ENCODE measurements around the gene STIM1.

The STIM1 gene

DNA sequence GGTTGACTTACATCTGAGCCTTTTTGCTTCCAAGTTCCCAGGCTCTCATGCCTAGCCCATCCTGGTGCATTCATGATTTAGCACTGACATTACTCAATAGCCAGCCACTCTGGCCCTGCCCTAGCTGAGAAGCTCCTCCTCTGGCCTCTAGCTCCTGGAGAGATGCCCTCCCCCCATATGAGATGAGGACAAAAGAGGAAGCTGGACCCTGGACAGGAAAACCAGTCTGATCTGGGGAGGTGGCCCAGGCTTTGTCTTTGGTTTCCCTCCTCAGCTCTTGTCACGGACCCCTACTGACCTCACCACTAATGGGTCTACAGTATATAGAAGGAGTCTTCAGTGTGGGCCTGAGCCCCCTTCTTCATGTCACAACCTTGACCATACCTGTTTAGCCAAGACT lies 17.7 kb upstream of the STIM1 start:
- Histone ChIP-seq H3K27me3 (ENCODE audit: insufficient read depth, low read length, poor library complexity) (no peaks in the 10 kb centered on the region), H3K4me2 (ENCODE audit: low read length) (no peak overlapping the region), H3K79me2 (ENCODE audit: control insufficient read depth, insufficient read depth, low read length) (peaks cover 37% of the 10 kb centered on the region), H3K4me1 (ENCODE audit: control insufficient read depth, low read depth, low read length) (peaks cover 28% of the 10 kb centered on the region), H3K27ac (ENCODE audit: low read depth, low read length) (no peak overlapping the region), H2BK120ac (ENCODE audit: low read depth, low read length) (no peak overlapping the region), H3K9ac (ENCODE audit: low read length) (no peak overlapping the region), H3K36me3 (ENCODE audit: control insufficient read depth, insufficient read depth, low read length) (no peaks in the 10 kb centered on the region), H3K4me3 (ENCODE audit: low read length) (no peak overlapping the region), H4K8ac (ENCODE audit: low read depth, low read length) (no peak overlapping the region), H3K18ac (ENCODE audit: low read length) (no peak overlapping the region), H2AK5ac (ENCODE audit: low read length) (no peak overlapping the region), H4K5ac (ENCODE audit: low read length) (no peak overlapping the region), H3K56ac (ENCODE audit: low read length) (no peak overlapping the region), H3K79me1 (ENCODE audit: low read length) (peaks cover 45% of the 10 kb centered on the region), H3K4ac (ENCODE audit: low read depth, low read length) (no peak overlapping the region), H3K23ac (ENCODE audit: low read length) (peak overlapping the region; percentile 48), H2BK15ac (replicated peaks; ENCODE audit: low read depth) (no peak overlapping the region), H2BK5ac (ENCODE audit: low read length) (no peak overlapping the region)
- DNase-seq, result no peak
- WGBS (ENCODE audit: extremely low coverage, insufficient coverage, low lambda C conversion rate), result no CpG with 5 or more reads among the region's 1 CpG

DNA sequence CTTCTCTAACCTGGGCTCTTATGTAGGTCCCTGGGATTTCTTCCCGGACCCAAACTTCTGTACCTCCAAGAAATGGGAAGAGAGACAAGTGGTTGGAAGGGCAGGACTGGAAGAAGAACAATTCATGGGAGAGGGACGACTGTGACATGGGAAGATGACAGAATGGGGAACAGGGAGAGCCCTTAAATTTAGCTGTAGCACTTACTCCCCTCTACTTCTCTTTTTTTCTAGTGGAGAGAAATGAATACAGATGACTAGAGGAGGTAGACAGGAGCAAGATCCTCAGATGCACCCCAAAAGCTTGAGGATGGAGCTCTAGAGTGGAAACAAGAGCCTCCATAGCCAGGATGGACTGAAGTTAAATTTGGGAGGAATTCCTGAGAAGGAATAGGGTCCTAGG lies 17.0 kb upstream of the STIM1 start:
- peaks cover 28% of the 10 kb centered on the region for H3K4me1 ChIP-seq (ENCODE audit: control insufficient read depth, low read depth, low read length)
- no peak overlapping the region for H3K9ac ChIP-seq (ENCODE audit: low read length)
- H4K8ac ChIP-seq (ENCODE audit: low read depth, low read length), result no peak overlapping the region
- no peak overlapping the region for H3K56ac ChIP-seq (ENCODE audit: low read length)
- peaks cover 34% of the 10 kb centered on the region for H3K79me2 ChIP-seq (ENCODE audit: control insufficient read depth, insufficient read depth, low read length)
- no peak overlapping the region for H2BK15ac ChIP-seq (replicated peaks; ENCODE audit: low read depth)
- DNase-seq, result no peak
- no peak overlapping the region for H2BK5ac ChIP-seq (ENCODE audit: low read length)
- H3K4me3 ChIP-seq (ENCODE audit: low read length), result no peak overlapping the region
- H3K4me2 ChIP-seq (ENCODE audit: low read length), result no peak overlapping the region
- no CpG with 5 or more reads among the region's 2 CpGs for WGBS (ENCODE audit: extremely low coverage, insufficient coverage, low lambda C conversion rate)
- no peak overlapping the region for H4K5ac ChIP-seq (ENCODE audit: low read length)
- no peak overlapping the region for H2BK120ac ChIP-seq (ENCODE audit: low read depth, low read length)
- no peak overlapping the region for H3K23ac ChIP-seq (ENCODE audit: low read length)
- no peaks in the 10 kb centered on the region for H3K36me3 ChIP-seq (ENCODE audit: control insufficient read depth, insufficient read depth, low read length)
- H3K27me3 ChIP-seq (ENCODE audit: insufficient read depth, low read length, poor library complexity), result no peaks in the 10 kb centered on the region
- H3K27ac ChIP-seq (ENCODE audit: low read depth, low read length), result no peak overlapping the region
- no peak overlapping the region for H2AK5ac ChIP-seq (ENCODE audit: low read length)
- H3K18ac ChIP-seq (ENCODE audit: low read length), result no peak overlapping the region
- H3K79me1 ChIP-seq (ENCODE audit: low read length), result peaks cover 42% of the 10 kb centered on the region
- H3K4ac ChIP-seq (ENCODE audit: low read depth, low read length), result no peak overlapping the region

DNA sequence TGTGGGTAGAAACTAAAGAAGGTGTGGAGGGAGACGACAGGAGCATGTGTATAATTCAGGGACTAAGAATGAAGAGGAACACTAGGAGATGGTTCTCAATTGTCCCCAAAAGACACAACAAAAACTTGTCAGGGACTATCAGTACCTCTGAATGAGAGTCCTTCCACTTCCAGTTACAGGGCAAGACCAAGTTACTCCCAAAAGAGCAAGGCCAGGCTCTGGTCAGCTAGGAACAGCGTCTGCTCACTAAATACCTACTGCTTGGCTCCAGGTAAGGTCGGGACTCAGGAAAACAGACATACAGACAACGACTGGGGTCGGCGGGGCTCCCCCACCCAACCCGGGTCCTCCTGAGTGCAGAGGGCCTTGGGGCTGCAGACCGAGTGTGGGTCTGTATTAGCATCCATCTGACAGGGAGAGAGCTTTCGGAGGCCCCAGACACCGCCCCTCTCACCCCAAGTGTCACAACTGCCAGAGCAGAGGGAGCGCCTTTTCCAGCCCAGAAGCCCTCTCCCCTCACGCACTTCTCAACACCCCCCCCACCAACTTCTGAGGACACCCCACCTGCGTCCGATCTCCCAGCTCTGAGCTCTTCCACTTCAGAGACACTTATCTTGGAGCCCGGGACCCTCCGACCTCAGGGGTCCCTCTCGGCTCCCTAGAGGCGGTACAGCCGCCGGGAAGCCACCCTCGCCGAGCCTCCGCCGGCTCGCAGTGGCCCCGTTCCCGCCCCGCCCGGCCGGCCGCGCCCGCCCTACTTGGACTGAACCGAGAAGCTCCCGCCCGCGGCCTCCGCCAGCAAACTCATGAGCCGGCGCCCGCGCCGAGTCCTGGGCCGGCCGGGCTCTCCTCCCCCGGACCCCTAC lies 15.2 kb upstream of the STIM1 start:
- WGBS (ENCODE audit: extremely low coverage, insufficient coverage, low lambda C conversion rate), result no CpG with 5 or more reads among the region's 46 CpGs
- Histone ChIP-seq H3K4me3 (ENCODE audit: low read length) (peak overlapping the region; percentile 65), H4K8ac (ENCODE audit: low read depth, low read length) (peak overlapping the region; percentile 95), H3K4me1 (ENCODE audit: control insufficient read depth, low read depth, low read length) (peaks cover 22% of the 10 kb centered on the region), H3K27me3 (ENCODE audit: insufficient read depth, low read length, poor library complexity) (no peaks in the 10 kb centered on the region), H4K5ac (ENCODE audit: low read length) (no peak overlapping the region), H3K27ac (ENCODE audit: low read depth, low read length) (peak overlapping the region; percentile 42), H3K23ac (ENCODE audit: low read length) (no peak overlapping the region), H3K4me2 (ENCODE audit: low read length) (peak overlapping the region; percentile 79), H2BK5ac (ENCODE audit: low read length) (no peak overlapping the region), H2AK5ac (ENCODE audit: low read length) (no peak overlapping the region), H3K36me3 (ENCODE audit: control insufficient read depth, insufficient read depth, low read length) (no peaks in the 10 kb centered on the region), H2BK15ac (replicated peaks; ENCODE audit: low read depth) (no peak overlapping the region), H3K9ac (ENCODE audit: low read length) (peak overlapping the region; percentile 87), H2BK120ac (ENCODE audit: low read depth, low read length) (no peak overlapping the region), H3K56ac (ENCODE audit: low read length) (peak overlapping the region; percentile 86), H3K4ac (ENCODE audit: low read depth, low read length) (peak overlapping the region; percentile 83), H3K79me1 (ENCODE audit: low read length) (peaks cover 36% of the 10 kb centered on the region), H3K18ac (ENCODE audit: low read length) (peak overlapping the region; percentile 96), H3K79me2 (ENCODE audit: control insufficient read depth, insufficient read depth, low read length) (peaks cover 32% of the 10 kb centered on the region)
- no peak for DNase-seq

DNA sequence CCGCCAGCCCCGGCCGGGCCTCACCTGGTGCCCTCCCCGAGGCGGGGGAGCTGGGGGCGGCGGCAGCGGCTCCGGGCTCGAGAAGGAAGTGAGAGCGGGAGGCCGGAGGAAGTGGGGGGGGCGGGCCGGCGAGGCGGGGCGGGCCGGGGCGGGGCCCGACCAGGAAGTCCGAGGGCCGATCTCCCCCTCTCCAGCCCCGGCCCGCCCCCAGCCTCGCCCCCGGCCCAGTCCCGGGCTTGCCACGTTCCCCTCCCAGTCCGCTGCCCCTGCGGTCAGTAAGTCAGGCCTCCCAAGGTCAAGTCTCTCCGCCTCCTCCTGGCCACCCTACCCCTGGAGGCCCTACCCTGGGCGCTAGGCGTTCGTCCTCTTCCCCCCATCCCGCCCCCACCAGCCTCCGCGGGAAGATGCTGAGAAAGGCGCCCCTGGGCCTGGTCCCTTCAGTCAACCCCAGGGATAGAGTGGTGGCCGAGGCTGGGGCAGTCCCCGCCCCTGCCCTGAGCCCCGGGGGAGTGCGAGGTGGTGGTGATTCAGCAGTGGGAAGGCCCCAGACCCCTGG lies 14.5 kb upstream of the STIM1 start, which contains the start of gene RHOG:
Gene RHOG, minus strand, starts transcription at position 90 of the 556 bp plus-strand sequence. CDS start 12,821 bp downstream, outside the sequence.
- Histone ChIP-seq H3K4ac (ENCODE audit: low read depth, low read length) (peak within 1 kb of the TSS; percentile 99), H3K4me2 (ENCODE audit: low read length) (peak within 1 kb of the TSS; percentile 79), H3K4me3 (ENCODE audit: low read length) (peak within 1 kb of the TSS; percentile 65), H3K79me1 (ENCODE audit: low read length) (peaks cover 32% of the 10 kb centered on the region), H2BK120ac (ENCODE audit: low read depth, low read length) (peak within 1 kb of the TSS; percentile 69), H3K27me3 (ENCODE audit: insufficient read depth, low read length, poor library complexity) (no peaks in the 10 kb centered on the region), H3K27ac (ENCODE audit: low read depth, low read length) (peak within 1 kb of the TSS; percentile 55), H3K56ac (ENCODE audit: low read length) (peak within 1 kb of the TSS; percentile 90), H2AK5ac (ENCODE audit: low read length) (no peak within 1 kb of the TSS), H2BK15ac (replicated peaks; ENCODE audit: low read depth) (no peak within 1 kb of the TSS), H3K36me3 (ENCODE audit: control insufficient read depth, insufficient read depth, low read length) (no peaks in the 10 kb centered on the region), H3K18ac (ENCODE audit: low read length) (peak within 1 kb of the TSS; percentile 97), H2BK5ac (ENCODE audit: low read length) (peak within 1 kb of the TSS; percentile 5), H3K9ac (ENCODE audit: low read length) (peak within 1 kb of the TSS; percentile 87), H3K4me1 (ENCODE audit: control insufficient read depth, low read depth, low read length) (peaks cover 17% of the 10 kb centered on the region), H3K23ac (ENCODE audit: low read length) (no peak within 1 kb of the TSS), H4K5ac (ENCODE audit: low read length) (no peak within 1 kb of the TSS), H4K8ac (ENCODE audit: low read depth, low read length) (peak within 1 kb of the TSS; percentile 95), H3K79me2 (ENCODE audit: control insufficient read depth, insufficient read depth, low read length) (peaks cover 32% of the 10 kb centered on the region)
- peak; percentile 85 for DNase-seq
- no CpG with 5 or more reads among the region's 42 CpGs for WGBS (ENCODE audit: extremely low coverage, insufficient coverage, low lambda C conversion rate)

DNA sequence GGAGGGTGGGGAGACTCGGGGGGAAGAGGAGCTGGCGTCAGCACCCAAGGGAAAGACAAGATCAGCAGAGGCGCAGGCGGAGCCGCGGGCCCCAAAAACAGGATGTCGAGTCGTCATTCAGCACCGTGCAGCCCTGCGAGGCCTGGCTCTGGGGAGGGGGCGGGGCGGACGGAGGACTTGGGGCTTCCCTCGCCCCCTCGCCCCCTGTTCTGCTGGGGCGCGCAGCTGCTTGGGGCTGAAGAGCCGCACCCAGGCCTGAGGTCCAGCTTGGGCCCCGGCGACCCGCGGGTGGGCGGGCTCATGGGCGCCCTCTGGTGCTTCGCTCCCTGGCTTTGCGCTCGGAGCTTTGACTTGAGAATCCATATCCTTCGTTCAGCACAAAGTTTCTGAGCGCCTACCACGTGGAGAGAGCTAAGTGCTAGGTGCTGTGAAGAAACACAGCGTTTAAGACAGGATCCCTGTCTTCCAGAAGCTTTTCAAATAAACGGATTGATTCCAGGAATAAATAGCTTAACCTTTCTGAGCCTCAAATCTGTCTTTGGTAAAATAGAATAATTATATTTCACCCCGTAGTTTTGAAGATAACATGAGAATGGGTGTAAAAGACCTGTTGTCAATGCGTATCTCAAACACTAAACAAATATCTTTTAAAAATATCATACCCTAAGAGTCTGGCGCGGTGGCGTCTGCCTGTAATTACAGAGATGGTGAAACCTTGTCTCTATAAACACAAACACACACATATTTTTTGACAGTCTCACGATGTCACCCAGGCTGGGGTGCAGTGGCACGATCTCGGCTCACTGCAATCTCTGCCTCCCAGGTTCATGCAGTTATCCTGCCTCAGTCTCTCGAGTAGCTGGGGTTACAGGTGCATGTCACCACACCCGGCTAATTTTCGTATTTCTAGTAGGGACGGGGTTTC lies 13.8 kb upstream of the STIM1 start:
- DNase-seq, result peak; percentile 88
- Histone ChIP-seq H3K79me2 (ENCODE audit: control insufficient read depth, insufficient read depth, low read length) (peaks cover 30% of the 10 kb centered on the region), H3K9ac (ENCODE audit: low read length) (peak overlapping the region; percentile 68), H2BK15ac (replicated peaks; ENCODE audit: low read depth) (no peak overlapping the region), H3K23ac (ENCODE audit: low read length) (no peak overlapping the region), H2BK120ac (ENCODE audit: low read depth, low read length) (peak overlapping the region; percentile 69), H3K79me1 (ENCODE audit: low read length) (peaks cover 30% of the 10 kb centered on the region), H2BK5ac (ENCODE audit: low read length) (peak overlapping the region; percentile 5), H4K5ac (ENCODE audit: low read length) (no peak overlapping the region), H3K4ac (ENCODE audit: low read depth, low read length) (peak overlapping the region; percentile 99), H3K56ac (ENCODE audit: low read length) (peak overlapping the region; percentile 90), H3K4me2 (ENCODE audit: low read length) (peak overlapping the region; percentile 16), H3K4me3 (ENCODE audit: low read length) (peak overlapping the region; percentile 8), H3K18ac (ENCODE audit: low read length) (peak overlapping the region; percentile 97), H4K8ac (ENCODE audit: low read depth, low read length) (peak overlapping the region; percentile 92), H3K4me1 (ENCODE audit: control insufficient read depth, low read depth, low read length) (peaks cover 17% of the 10 kb centered on the region), H3K27me3 (ENCODE audit: insufficient read depth, low read length, poor library complexity) (no peaks in the 10 kb centered on the region), H2AK5ac (ENCODE audit: low read length) (no peak overlapping the region), H3K36me3 (ENCODE audit: control insufficient read depth, insufficient read depth, low read length) (no peaks in the 10 kb centered on the region), H3K27ac (ENCODE audit: low read depth, low read length) (peak overlapping the region; percentile 55)
- WGBS (ENCODE audit: extremely low coverage, insufficient coverage, low lambda C conversion rate), result no CpG with 5 or more reads among the region's 44 CpGs

Measured in mesendoderm (in vitro differentiated cells).